Stimulated activated CD4-positive, alpha-beta T cell treated with anti-CD3 and anti-CD28 coated beads, Interleukin-15, amount 100 ng/mL, for 48 hours (primary cell): ENCODE data around the gene TMCO6.
"Not testable (repeated sequence)": the region's sequence is repeated elsewhere in the genome, so short reads cannot be mapped to it uniquely, and the experiment has no call there.

ENCODE experiments used
- DNase-seq, 2 donors: peaks; one replicate each; pipeline ENCODE4 v3.0.0-alpha.2; 2020; ENCODE audit warnings: low read depth in 2 of 2

Gene TMCO6

DNA sequence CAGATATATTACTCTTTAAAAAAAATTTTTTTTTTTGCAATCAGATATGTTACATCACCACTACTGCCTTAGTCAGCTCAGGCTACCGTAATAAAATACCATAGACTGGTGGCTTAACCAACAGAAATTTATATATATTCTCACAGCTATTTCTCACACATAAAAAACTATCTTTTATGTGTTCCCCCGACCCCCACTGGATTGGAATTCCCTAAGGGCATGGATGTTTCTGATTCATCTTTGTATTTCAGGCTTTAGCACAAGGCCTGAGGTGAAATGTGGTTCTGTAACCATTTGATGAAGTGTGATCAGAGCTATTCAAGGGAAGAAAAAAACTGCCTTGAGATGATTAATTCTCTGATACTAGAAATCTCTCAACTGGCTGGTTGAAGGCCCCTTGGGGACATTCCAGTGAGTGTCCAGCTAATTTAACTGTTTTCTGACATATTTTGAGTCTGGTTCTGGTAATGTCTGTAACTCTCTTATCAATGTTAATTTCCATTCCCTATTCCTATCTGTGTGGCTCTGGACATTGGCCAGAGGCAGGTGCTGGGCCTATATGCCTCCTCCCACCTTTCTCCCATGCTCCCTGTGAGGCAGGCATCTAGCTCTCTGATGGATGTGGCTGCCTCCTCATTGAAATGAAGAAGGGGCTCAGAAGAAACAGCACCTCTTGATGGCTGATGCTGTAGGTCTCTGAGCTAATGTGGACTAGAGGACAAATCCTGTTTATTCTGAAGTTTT, 8.8 kb upstream of the TMCO6 start:
- no peak for DNase-seq

GRCh38 chr5:140631036-140631417, 8.2 kb upstream of the TMCO6 start:
- no peak for DNase-seq

- DNase-seq: no peak
These were observed 7.4 kb upstream of the TMCO6 start for GRCh38 chr5:140631831-140632365.

GRCh38 chr5:140632366-140633020, 6.8 kb upstream of the TMCO6 start:
- DNase-seq: no peak

DNA sequence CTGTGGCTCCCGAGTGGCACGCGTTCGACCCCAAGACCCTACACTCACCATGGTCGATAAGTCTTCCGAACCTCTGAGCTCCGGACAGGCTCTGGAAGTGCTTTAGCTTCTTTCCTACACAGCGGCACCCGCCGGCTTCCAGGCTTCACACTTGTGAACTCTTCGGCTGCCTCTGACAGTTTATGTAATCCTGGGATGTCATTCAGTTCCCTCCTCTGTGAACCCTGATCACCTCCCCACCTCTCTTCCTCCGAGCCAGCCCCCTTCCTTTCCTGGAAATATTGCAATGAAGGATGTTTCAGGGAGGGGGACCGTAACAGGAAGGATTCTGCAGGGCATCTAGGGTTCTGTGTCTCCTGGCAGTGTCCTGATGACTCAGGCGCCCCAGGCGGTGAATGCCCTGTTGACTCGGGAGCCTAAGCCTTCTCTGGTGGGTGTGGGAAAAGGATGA, 6.2 kb upstream of the TMCO6 start, which contains the start of gene CD14:
Gene CD14 (minus strand): TSS at position 155 of the 451 bp plus-strand sequence. CDS start 104 bp downstream, at position 51.
- DNase-seq: no peak

- DNase-seq: no peak
These were observed 5.8 kb upstream of the TMCO6 start for GRCh38 chr5:140633501-140633900.

DNA sequence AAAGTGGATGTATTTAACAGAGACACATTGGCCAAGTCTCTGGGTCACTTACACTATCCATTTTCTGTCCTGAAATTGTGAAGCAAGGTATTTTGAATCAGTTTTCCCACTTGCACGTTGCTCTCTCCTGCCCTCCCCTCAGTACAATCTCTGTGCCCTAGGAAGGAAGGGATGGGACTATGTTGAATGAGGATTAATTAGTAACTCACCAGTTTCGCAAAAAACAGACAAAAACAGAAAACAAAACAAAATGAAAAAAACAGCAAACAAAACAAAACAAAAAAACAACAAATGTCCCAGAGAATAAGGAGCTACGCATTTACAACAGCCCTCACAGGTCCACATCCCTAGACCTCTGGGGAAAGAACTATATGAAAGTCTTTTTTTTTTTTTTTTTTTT, 5.1 kb upstream of the TMCO6 start:
- no peak for DNase-seq

DNA sequence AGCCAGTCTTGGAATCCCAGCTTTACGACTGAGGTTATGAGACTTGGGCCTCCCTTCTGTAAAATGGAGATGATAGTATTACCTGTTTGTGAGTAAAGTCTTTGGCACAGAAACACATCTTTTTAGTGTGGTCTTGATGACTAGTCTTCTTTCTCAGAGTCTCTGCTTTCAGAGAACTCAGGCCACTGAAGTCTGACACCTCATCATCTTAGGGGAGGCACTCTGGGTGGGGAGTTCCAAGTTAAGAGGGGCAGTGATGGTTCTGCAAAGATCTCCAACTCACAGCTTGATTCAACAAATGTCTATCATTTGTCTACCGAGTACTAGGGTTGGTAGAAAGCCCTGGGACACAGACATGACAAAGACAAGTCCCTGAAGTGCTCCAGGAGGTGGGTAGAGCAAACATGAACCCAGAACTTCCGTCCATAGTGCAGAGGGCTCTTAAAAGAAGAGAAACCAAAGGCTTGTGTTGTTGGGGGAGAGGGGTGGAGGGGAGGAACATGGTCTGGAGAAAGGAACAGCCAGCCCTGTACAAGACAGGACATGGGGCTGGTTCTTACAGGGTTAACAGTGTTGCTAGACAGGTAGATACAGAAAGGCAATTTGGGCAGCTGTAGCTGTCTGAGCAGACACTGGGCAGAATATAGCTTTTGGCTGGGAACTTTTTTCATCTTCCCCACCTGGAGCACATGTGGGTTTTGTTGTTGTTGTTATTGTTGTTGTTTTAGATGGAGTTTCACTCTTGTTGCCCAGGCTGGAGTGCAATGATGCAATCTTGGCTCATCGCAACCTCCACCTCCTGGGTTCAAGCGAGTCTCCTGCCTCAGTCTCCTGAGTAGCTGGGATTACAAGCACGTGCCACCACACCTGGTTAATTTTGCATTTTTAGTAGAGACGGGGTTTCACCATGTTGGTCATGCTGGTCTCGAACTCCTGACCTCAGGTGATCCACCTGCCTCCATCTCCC, 3.7 kb upstream of the TMCO6 start:
- no peak for DNase-seq

GRCh38 chr5:140637371-140638100, 1.7 kb upstream of the TMCO6 start:
- no peak for DNase-seq

DNA sequence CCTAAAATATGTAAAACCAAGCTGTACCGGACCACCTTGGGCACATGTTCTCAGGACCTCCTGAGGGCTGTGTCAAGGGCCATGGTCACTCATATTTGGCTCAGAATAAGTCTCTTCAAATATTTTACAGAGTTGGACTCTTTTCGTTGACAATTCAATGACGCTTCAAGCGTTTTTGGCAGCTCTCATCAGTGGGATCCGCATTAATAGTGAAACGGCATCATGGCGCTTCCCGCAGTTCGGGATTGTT, 428 bp upstream of the TMCO6 start:
- DNase-seq: not testable (repeated sequence)

DNA sequence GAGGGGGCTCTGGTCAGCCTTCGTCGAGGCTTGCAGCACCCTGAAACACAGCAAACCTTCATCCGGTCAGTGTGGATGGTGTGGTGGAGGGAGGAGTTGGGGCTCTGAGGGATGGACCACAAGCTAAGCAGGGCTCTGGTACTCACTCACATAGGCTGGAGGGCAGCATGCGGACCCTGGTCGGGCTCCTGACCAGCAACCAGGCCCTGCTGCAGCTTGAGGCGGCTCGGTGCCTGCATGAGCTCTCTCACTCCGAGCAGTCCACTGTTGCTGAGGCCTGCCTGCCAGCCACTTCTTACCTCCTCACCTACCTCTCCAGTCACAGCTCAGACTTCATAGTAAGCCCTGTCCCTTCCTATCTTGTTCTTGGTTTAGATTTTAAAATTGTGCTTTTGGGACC, 2.5 kb downstream of the TMCO6 start:
- no peak for DNase-seq

GRCh38 chr5:140642718-140643117, 3.5 kb downstream of the TMCO6 start:
- DNase-seq: no peak

DNA sequence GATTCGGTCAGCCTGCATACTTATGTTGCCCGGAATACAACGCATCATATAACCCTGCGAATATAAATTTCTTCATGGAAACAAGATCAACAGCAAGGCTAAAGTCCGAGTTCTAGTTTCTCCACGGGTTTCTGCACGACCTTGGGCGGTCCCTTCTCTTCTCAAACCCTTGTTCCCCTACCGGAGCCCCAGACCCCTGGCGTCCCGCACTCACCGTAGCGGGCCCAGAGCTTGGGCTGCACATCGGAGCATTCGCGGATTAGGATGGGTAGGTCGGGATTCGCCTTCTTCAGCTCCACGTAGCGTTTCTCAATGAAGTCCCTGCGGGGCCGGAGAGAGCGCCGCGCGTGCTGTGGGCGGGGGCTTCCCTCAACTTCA, 7.8 kb downstream of the TMCO6 start:
- DNase-seq: no peak

DNA sequence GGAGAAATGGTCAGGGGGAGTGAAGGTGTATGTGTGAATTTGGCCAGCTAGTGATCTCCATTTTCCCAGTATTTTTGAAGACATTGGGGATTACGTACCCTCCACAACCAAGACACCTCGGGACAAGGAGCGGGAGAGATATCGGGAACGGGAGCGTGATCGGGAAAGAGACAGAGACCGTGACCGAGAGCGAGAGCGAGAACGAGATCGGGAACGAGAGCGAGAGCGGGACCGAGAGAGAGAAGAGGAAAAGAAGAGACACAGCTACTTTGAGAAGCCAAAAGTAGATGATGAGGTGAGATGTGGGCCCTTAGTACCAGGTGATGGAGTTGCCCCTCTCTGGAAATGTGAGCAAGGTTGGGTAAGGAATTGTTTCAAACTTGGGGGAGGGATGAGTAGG, 19.6 kb downstream of the TMCO6 start:
- DNase-seq: no peak

DNA sequence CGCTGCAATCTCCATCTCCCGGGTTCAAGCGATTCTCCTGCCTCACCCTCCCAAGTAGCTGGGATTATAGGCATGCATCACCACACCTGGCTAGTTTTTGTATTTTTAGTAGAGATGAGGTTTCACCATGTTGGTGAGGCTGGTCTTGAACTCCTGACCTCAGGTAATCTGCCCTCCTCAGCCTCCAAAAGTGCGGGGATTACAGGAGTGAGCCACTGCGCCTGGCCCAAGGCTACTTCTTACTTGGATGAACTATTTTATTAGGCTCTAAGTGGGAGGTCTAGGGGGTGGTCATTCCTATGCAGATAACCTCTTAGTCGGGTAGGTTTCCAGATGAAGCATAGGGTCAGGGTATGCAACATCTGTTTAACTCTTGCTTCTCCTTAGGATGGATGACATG, 21.1 kb downstream of the TMCO6 start:
- not testable (repeated sequence) for DNase-seq

DNA sequence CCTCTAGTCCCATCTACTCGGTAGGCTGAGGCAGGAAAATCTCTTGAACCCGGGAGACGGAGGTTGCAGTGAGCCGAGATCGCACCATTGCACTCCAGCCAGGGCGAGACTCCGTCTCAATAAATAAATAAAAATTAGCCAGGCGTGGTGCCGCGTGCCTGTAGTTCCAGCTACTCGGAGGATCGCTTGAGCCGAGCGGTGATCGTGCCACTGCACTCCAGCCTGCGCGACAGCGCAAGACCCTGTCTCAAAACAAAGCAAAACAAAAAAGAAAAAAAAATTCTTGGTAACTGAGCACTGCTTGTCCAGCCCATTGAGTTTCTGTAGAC, 24.7 kb downstream of the TMCO6 start:
- no peak for DNase-seq

DNA sequence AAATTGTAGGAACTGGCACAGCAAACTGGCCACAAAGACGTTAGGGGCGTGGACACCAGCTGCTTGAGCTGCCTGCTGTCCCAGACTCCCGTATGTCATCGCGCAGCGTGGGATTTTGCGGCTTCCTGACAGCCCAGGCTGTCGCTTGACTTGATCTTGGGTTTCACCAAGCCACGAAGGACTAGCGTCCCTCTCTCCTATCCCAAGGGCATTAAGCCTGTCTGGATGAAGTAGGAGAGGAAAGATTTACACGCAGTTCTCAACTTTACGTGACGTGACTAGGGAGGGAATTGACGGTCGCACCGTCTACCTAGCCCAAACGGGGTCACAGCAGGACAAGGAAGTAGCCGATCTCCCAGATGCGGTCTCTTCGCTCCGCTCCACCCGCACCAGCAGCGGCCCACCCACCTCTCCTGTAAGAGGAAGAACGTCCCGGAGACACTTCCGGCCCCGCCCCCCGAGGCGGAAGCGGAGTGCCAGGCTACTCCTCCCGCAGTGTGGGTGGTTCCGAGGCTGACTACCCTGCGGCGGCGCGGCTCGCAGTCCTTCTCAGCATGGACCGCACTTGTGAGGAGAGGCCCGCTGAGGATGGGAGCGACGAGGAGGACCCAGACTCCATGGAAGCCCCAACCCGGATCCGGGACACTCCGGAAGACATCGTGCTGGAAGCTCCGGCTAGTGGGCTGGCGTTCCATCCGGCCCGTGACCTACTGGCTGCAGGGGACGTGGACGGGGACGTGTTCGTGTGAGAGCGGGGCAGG, 25.3 kb downstream of the TMCO6 start, which contains the start of gene WDR55:
Gene WDR55 (plus strand): TSS at position 546 of the 761 bp plus-strand sequence. CDS start 9 bp downstream, at position 555.
- DNase-seq: peak; percentile 95 to 96

- not testable (repeated sequence) for DNase-seq
These were observed 31.8 kb downstream of the TMCO6 start for GRCh38 chr5:140671035-140671434.

GRCh38 chr5:140671472-140672125, 32.3 kb downstream of the TMCO6 start:
- no peak for DNase-seq

- no peak for DNase-seq
These were observed 33.4 kb downstream of the TMCO6 start for GRCh38 chr5:140672455-140673186.
